ENCODE results near the gene PDCD4. TPM values are rescaled to one million over a fixed set of nuclear protein-coding genes. Genes with fewer than 3 reads are reported as not detected.

The PDCD4 gene
- total RNA-seq, 1 donor from 2014 or later: 79.9 TPM

GRCh38 chr10:110833941-110834628 lies 37.6 kb upstream of the PDCD4 start:
- no peaks in the 10 kb centered on the region for H4K20me1 ChIP-seq (ENCODE audit: insufficient read depth, low read length)
- no peaks in the 10 kb centered on the region for H3K36me3 ChIP-seq (ENCODE audit: insufficient read depth, low read length)
- Mint-ChIP-seq H3K36me3 (ENCODE audit: low read depth, unreplicated experiment) (peaks cover 2% of the 10 kb centered on the region), H3K4me1 (ENCODE audit: low read depth, unreplicated experiment) (peaks cover 2% of the 10 kb centered on the region), H3K4me3 (ENCODE audit: unreplicated experiment) (no peak overlapping the region), H3K27me3 (ENCODE audit: low read depth, unreplicated experiment) (no peaks in the 10 kb centered on the region), H3K9me3 (ENCODE audit: unreplicated experiment) (no peaks in the 10 kb centered on the region), H3K27ac (ENCODE audit: unreplicated experiment) (no peak overlapping the region)
- TF ChIP-seq CTCF (IDR thresholded peaks at IDR 0.05; ENCODE audit: insufficient read depth, low read depth, low read length) (no peak), EZH2 (IDR thresholded peaks at IDR 0.05; ENCODE audit: insufficient read depth, low read length) (no peak)
- no peaks in the 10 kb centered on the region for H3K9me3 ChIP-seq (ENCODE audit: insufficient read depth, low read depth, low read length)
- H3K79me2 ChIP-seq (ENCODE audit: insufficient read depth, low read length): no peaks in the 10 kb centered on the region
- FAIRE-seq (no peak), DNase-seq (ENCODE audit: low read depth) (no peak)
- H3K4me1 ChIP-seq (ENCODE audit: insufficient read depth, low read length): no peaks in the 10 kb centered on the region
- H3K4me2 ChIP-seq (ENCODE audit: low read length): no peak overlapping the region
- no peaks in the 10 kb centered on the region for H3K27me3 ChIP-seq (ENCODE audit: insufficient read depth, low read length)
- H2AFZ ChIP-seq (ENCODE audit: low read depth, low read length): no peak overlapping the region
- no peak overlapping the region for H3K27ac ChIP-seq (ENCODE audit: low read depth, low read length)
- no peak overlapping the region for H3K9ac ChIP-seq (ENCODE audit: low read length)
- no peak overlapping the region for H3K4me3 ChIP-seq (ENCODE audit: insufficient read depth, low read depth, low read length)

GRCh38 chr10:110834629-110835301 lies 37.0 kb upstream of the PDCD4 start:
- no peak overlapping the region for H3K4me3 ChIP-seq (ENCODE audit: insufficient read depth, low read depth, low read length)
- Mint-ChIP-seq H3K4me3 (ENCODE audit: unreplicated experiment) (no peak overlapping the region), H3K36me3 (ENCODE audit: low read depth, unreplicated experiment) (peaks cover 2% of the 10 kb centered on the region), H3K27ac (ENCODE audit: unreplicated experiment) (no peak overlapping the region), H3K4me1 (ENCODE audit: low read depth, unreplicated experiment) (peaks cover 2% of the 10 kb centered on the region), H3K27me3 (ENCODE audit: low read depth, unreplicated experiment) (no peaks in the 10 kb centered on the region), H3K9me3 (ENCODE audit: unreplicated experiment) (no peaks in the 10 kb centered on the region)
- no peak overlapping the region for H3K9ac ChIP-seq (ENCODE audit: low read length)
- no peaks in the 10 kb centered on the region for H4K20me1 ChIP-seq (ENCODE audit: insufficient read depth, low read length)
- no peak overlapping the region for H2AFZ ChIP-seq (ENCODE audit: low read depth, low read length)
- H3K27ac ChIP-seq (ENCODE audit: low read depth, low read length): no peak overlapping the region
- no peaks in the 10 kb centered on the region for H3K27me3 ChIP-seq (ENCODE audit: insufficient read depth, low read length)
- DNase-seq (ENCODE audit: low read depth) (no peak), FAIRE-seq (no peak)
- H3K4me1 ChIP-seq (ENCODE audit: insufficient read depth, low read length): no peaks in the 10 kb centered on the region
- H3K9me3 ChIP-seq (ENCODE audit: insufficient read depth, low read depth, low read length): no peaks in the 10 kb centered on the region
- no peak for TF ChIP-seq CTCF (IDR thresholded peaks at IDR 0.05; ENCODE audit: insufficient read depth, low read depth, low read length)
- no peak for TF ChIP-seq EZH2 (IDR thresholded peaks at IDR 0.05; ENCODE audit: insufficient read depth, low read length)
- no peaks in the 10 kb centered on the region for H3K79me2 ChIP-seq (ENCODE audit: insufficient read depth, low read length)
- H3K36me3 ChIP-seq (ENCODE audit: insufficient read depth, low read length): no peaks in the 10 kb centered on the region
- no peak overlapping the region for H3K4me2 ChIP-seq (ENCODE audit: low read length)

- TF ChIP-seq EZH2 (IDR thresholded peaks at IDR 0.05; ENCODE audit: insufficient read depth, low read length): no peak
- no peak for TF ChIP-seq CTCF (IDR thresholded peaks at IDR 0.05; ENCODE audit: insufficient read depth, low read depth, low read length)
- no peak overlapping the region for H3K4me3 ChIP-seq (ENCODE audit: insufficient read depth, low read depth, low read length)
- Mint-ChIP-seq H3K27ac (ENCODE audit: unreplicated experiment) (no peak overlapping the region), H3K27me3 (ENCODE audit: low read depth, unreplicated experiment) (no peaks in the 10 kb centered on the region), H3K4me1 (ENCODE audit: low read depth, unreplicated experiment) (peaks cover 2% of the 10 kb centered on the region), H3K9me3 (ENCODE audit: unreplicated experiment) (no peaks in the 10 kb centered on the region), H3K4me3 (ENCODE audit: unreplicated experiment) (no peak overlapping the region), H3K36me3 (ENCODE audit: low read depth, unreplicated experiment) (peaks cover 2% of the 10 kb centered on the region)
- H3K79me2 ChIP-seq (ENCODE audit: insufficient read depth, low read length): no peaks in the 10 kb centered on the region
- FAIRE-seq (no peak), DNase-seq (ENCODE audit: low read depth) (no peak)
- no peak overlapping the region for H3K9ac ChIP-seq (ENCODE audit: low read length)
- no peaks in the 10 kb centered on the region for H4K20me1 ChIP-seq (ENCODE audit: insufficient read depth, low read length)
- H3K4me1 ChIP-seq (ENCODE audit: insufficient read depth, low read length): no peaks in the 10 kb centered on the region
- no peaks in the 10 kb centered on the region for H3K9me3 ChIP-seq (ENCODE audit: insufficient read depth, low read depth, low read length)
- H3K36me3 ChIP-seq (ENCODE audit: insufficient read depth, low read length): no peaks in the 10 kb centered on the region
- H3K4me2 ChIP-seq (ENCODE audit: low read length): no peak overlapping the region
- H2AFZ ChIP-seq (ENCODE audit: low read depth, low read length): no peak overlapping the region
- no peak overlapping the region for H3K27ac ChIP-seq (ENCODE audit: low read depth, low read length)
- no peaks in the 10 kb centered on the region for H3K27me3 ChIP-seq (ENCODE audit: insufficient read depth, low read length)
Measured at GRCh38 chr10:110835841-110836240, 35.9 kb upstream of the PDCD4 start.

All from astrocyte (in vitro differentiated cells and primary cell).